ENCODE data around the gene SULT2B1.
A peak's percentile ranks its signal among the peaks of the same experiment; 100 is the strongest.

The SULT2B1 gene

GRCh38 chr19:48587387-48587786, 35.4 kb downstream of the SULT2B1 start:
- H3K27me3 ChIP-seq (replicated peaks): no peaks in the 10 kb centered on the region
- no peak overlapping the region for H3K27ac ChIP-seq
- H3K4me3 ChIP-seq (ENCODE audit: low read depth, low read length): no peak overlapping the region
- no peak for DNase-seq
- in situ Hi-C loops (cut with HindIII; ENCODE audit: low pct_ligation_motif_present, low sequenced_read_pairs): no loop called here
- H3K36me3 ChIP-seq (replicated peaks): no peaks in the 10 kb centered on the region
- no peak for TF ChIP-seq CTCF (IDR thresholded peaks at IDR 0.05; ENCODE audit: low read depth, low read length, missing control alignments)

GRCh38 chr19:48588670-48589401, 36.9 kb downstream of the SULT2B1 start:
- DNase-seq: peak; percentile 77
- TF ChIP-seq CTCF (IDR thresholded peaks at IDR 0.05; ENCODE audit: low read depth, low read length, missing control alignments): peak; percentile 99
- in situ Hi-C loops (cut with HindIII; ENCODE audit: low pct_ligation_motif_present, low sequenced_read_pairs): no loop called here
- Histone ChIP-seq H3K27ac (no peak overlapping the region), H3K27me3 (replicated peaks) (no peaks in the 10 kb centered on the region), H3K36me3 (replicated peaks) (no peaks in the 10 kb centered on the region), H3K4me3 (ENCODE audit: low read depth, low read length) (peak overlapping the region; percentile 41)

- in situ Hi-C loops (cut with HindIII; ENCODE audit: low pct_ligation_motif_present, low sequenced_read_pairs): no loop called here
- H3K27me3 ChIP-seq (replicated peaks): no peaks in the 10 kb centered on the region
- H3K27ac ChIP-seq: no peak overlapping the region
- H3K36me3 ChIP-seq (replicated peaks): no peaks in the 10 kb centered on the region
- H3K4me3 ChIP-seq (ENCODE audit: low read depth, low read length): no peak overlapping the region
- peak; percentile 35 for TF ChIP-seq CTCF (IDR thresholded peaks at IDR 0.05; ENCODE audit: low read depth, low read length, missing control alignments)
- no peak for DNase-seq
These were observed 39.0 kb downstream of the SULT2B1 start for GRCh38 chr19:48591021-48591420.

- DNase-seq: no peak
- no peaks in the 10 kb centered on the region for H3K27me3 ChIP-seq (replicated peaks)
- TF ChIP-seq CTCF (IDR thresholded peaks at IDR 0.05; ENCODE audit: low read depth, low read length, missing control alignments): no peak
- H3K4me3 ChIP-seq (ENCODE audit: low read depth, low read length): no peak overlapping the region
- in situ Hi-C loops (cut with HindIII; ENCODE audit: low pct_ligation_motif_present, low sequenced_read_pairs): no loop called here
- H3K36me3 ChIP-seq (replicated peaks): no peaks in the 10 kb centered on the region
- H3K27ac ChIP-seq: no peak overlapping the region
These were observed 43.2 kb downstream of the SULT2B1 start for GRCh38 chr19:48595171-48595570.

- in situ Hi-C loops (cut with HindIII; ENCODE audit: low pct_ligation_motif_present, low sequenced_read_pairs): no loop called here
- Histone ChIP-seq H3K27ac (no peak overlapping the region), H3K4me3 (ENCODE audit: low read depth, low read length) (no peak overlapping the region), H3K36me3 (replicated peaks) (no peaks in the 10 kb centered on the region), H3K27me3 (replicated peaks) (no peaks in the 10 kb centered on the region)
- no peak for TF ChIP-seq CTCF (IDR thresholded peaks at IDR 0.05; ENCODE audit: low read depth, low read length, missing control alignments)
- no peak for DNase-seq
These were observed 43.9 kb downstream of the SULT2B1 start for GRCh38 chr19:48595833-48596232.

GRCh38 chr19:48596237-48596636, 44.3 kb downstream of the SULT2B1 start:
- no peaks in the 10 kb centered on the region for H3K36me3 ChIP-seq (replicated peaks)
- no peak for TF ChIP-seq CTCF (IDR thresholded peaks at IDR 0.05; ENCODE audit: low read depth, low read length, missing control alignments)
- DNase-seq: no peak
- no peak overlapping the region for H3K4me3 ChIP-seq (ENCODE audit: low read depth, low read length)
- no peaks in the 10 kb centered on the region for H3K27me3 ChIP-seq (replicated peaks)
- H3K27ac ChIP-seq: no peak overlapping the region
- in situ Hi-C loops (cut with HindIII; ENCODE audit: low pct_ligation_motif_present, low sequenced_read_pairs): no loop called here
